DLD1 (cell line): ENCODE data around the gene IGSF9.

Experiments used
- in situ Hi-C: cut with HindIII; loops from 2 replicates; pipeline ENCODE4 v1.10.0; 2017; ENCODE audit warnings: low sequenced_read_pairs

Gene IGSF9

DNA sequence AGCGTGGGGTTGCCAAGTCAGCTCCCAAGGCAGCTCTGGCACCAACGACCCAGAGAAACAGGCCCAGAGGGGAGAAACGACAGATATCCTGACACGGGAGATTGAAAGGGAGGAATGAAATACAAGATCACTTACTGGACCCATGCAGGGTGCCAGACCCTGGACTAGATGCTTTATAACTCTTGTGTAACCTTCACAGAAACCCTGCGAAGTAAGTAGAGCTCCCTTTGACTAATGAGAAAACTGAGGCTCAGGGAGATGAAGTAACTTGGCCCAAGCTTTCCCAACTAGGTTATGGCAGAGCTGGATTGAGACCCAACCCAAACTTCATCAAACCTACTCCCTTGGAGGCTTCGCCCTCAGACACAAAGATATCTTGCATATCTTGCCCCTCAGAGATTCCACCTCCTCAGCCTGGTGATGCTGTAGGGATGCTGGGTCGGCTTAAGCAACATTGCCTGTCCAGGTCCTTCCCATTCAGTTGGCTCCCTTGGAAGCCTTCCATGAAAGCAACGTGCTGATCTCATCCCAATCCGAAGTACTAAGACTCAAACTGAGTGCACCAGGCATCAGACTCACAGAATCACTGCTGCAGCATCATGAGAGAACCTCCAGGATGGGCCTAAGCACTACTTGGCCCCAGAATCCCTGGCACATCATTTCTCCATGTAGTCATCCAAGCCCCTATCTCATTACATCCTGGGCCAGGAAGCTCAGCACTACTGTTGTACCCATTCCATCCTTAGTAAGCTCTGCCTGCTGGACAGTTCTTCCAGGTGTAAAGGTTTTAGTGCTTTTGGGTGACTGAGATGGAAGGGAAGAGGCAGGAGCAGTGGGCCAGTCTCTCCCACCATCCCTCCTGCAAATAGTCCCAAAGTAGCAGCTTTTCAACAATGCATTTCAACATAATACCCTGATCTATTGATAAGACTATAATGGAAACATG lies 1.1 kb upstream of the IGSF9 start:
- in situ Hi-C loops = no loop called here

DNA sequence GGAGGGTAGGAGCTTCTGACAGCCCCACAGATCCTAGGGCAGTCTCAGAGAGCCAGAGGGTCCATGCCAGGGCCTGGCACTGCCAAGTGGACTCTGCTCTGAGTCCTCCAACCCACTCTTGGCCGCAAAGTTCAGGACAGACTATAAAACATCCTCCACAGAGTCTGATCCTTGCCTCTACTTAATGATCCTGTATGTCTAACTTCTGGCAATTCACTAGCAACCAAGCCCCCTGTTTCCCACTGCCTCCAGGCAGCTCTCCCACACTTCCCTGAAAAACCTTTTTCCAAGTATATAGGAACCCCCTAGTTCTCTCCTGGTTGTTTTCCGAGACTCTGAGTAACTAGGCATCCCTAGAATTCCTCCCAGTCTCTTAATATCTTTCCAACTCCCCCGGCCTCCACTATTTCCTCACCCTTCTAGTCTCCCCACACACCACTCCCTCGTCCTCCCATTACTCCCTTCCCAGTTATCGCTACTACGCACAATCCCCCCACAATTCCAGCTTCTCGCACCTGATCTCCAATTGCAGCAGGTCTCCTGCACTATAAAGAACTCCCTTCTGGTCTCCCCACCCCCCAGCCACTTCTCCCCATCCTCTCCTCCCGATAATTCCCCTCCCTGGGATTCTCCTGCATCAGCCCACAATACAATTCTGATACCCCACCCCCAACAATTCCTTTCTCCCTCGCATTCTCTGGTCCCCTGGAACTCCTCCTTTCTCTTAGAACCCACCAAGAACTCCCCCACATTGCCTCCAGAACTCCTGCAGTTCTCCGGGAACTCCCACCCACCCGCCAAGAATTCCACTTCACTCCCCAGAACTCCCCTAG lies 574 bp downstream of the IGSF9 start:
- in situ Hi-C loops = no loop called here

DNA sequence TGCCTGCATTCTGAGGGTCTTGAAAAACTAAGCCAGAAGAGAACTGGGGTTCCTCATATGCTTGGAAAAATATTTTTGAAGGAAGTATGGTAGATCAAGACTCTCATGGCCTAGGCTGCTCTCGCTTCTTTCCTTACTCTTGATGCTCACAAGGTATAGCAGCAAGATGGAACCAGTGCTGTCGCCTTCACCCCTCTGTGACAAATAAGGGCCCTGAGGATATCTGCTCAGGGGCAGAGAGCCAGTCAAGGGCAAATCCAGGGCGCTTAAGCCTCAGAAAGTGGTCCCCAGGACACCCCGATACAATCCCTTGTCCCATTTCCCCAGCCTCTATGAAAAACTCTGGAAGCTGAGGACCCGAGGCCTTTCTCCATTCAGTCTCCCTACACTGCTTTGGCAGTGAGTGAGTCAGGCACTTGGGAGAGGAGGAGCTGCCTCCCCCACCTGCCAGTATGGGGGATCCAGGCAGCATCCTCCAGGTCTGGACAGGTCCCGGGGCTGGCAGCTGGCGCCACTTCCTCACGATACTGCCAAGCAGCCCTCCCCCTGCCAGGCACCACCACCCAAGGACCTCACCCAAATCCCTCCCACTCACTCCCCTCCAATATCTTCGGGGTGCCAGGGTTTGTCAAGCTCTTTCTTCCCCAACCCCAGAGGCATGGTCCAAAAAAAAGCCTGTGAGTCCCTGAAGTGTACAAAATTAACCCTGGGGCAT lies 1.3 kb downstream of the IGSF9 start:
- in situ Hi-C loops = no loop called here

DNA sequence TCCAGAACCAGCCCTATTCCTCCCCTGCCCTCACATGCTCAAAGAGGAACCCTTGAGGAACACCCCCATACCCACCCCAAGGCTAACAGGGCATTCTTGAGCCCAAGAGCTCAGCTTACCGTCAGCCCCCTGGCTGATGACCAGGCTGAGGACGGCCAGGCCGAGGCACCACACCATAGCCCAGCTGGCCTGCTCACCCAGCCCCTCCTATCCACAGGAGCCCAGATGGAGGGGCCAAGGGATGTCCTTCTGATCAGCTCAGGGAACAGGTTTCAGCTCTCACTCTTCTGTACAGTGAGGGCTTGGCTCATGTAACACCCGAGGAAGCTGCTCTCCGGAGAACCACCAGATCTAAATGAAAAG lies 2.2 kb downstream of the IGSF9 start:
- in situ Hi-C loops = no loop called here

DNA sequence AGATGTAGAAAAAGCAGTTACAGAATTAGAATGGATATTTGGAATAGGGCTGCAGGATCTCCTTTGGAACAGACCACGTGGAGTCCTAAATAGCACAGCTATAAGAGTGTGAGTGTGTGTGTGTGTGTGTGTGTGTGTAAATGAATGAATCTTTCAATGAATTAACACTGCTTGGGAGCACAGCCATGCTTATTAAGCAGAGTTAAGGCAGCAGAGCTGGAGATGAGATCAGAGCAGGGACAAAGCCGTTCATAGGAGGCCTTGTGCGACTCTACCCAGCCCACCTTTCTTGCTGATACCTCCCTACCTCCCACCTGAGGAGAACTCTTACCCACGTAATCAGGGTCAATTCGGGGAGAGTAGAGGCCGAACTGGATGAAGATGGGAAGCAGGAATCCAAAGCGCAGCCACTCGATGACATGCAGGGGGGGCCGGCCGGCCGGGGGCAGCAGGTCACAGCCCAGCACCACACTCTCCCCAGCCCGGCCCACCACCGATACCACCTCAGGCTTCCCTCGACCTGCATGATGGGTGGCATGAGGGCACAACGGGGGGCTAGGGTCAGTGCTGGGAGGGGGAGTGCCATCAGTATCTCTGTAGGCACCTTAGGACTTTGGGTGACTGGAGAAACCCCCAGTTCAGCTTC lies 2.7 kb downstream of the IGSF9 start:
- in situ Hi-C loops = no loop called here

DNA sequence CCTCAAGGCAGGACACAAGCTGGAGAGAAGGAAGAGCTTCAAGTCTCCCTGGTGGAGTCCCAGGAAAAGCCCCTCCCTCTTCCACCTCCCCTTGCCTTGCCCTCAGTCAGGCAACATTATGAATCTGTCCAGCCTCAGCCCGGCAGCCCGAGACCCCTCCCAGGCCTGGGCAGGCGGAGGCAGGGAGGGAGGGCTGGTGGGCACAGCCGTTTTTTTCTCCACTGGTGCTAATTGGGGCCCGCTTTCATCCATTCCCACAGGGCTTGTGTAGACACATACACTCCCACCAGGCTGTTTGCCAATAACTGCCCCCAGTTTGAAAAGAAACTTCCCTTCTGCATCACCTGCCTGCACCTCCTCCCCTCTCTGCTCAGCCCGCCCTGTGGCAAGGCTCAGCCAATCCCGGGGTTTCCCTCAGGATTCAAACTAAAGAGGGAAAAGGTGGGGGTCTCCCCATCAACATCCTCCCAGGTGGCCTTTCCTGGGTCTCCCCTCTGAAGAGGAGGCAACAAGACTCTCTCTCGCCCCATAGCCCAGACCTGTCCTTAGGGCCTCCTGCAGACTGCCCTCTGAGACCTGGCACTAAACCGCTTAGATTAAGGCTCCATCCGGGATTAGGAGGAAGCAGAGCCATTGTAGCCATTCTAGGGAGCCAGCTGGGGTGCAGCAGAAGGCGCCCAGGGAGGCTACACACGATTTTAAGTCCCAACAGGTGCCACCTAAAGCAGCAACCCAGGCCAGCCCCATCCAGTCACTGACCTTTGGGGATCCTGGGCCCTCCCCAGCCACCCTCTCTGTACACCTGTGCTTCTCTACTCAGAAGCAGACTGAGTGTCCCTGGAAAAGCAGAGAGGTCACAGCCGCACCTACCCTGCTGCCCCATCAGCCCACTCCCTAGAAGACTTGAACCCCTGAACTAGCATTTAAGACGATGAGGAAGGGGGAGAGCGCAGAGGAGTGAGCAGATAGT lies 3.5 kb downstream of the IGSF9 start:
- in situ Hi-C loops = no loop called here

DNA sequence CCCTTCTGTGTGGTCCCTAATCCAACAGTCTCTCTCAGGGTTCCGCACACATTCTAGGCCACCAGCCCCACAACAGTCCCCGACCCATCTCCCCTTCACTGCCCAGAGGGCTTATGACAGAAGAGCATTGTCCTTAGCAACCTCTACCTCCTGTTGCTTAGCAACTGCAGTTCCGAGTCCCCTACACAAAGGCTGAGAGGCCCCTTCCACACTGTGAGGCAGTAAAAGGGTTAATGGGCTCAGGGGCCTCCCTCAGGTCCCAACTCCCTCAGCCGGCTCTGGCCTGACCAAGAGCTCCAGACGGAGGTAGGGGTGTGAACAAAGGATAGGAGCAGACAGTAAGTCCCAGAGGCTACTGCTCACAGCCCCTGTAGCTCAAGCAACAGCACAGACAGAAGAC lies 4.3 kb downstream of the IGSF9 start:
- in situ Hi-C loops = no loop called here

DNA sequence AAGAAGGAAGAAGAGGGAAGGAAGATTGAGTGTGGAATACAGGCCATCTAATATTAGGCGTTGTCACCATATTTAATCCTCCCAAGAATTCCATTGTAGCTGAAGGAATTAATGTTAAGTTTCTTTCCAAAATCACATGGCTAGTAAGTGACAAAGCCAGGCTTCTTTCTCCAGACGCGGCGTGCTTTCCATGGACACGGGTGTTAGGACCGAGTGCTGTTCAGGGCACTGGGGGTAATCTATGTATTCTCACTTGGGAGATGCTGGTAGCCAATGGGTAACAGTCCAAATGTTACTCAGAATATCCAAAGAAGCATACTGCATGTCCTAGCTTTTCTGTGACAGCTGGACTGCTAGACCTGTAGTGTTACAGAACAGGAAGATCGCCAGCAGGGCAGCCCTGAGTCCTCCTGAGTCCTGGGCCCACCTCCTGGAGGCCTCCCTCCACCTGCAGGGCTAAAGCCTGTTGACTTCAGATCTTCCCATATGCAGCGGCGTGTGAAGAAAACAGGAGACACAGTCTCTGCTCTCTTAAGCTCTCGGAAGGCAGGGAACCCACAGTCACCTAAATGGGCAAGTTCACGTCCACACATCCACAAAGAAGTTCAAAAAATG lies 5.3 kb downstream of the IGSF9 start:
- in situ Hi-C loops = no loop called here

DNA sequence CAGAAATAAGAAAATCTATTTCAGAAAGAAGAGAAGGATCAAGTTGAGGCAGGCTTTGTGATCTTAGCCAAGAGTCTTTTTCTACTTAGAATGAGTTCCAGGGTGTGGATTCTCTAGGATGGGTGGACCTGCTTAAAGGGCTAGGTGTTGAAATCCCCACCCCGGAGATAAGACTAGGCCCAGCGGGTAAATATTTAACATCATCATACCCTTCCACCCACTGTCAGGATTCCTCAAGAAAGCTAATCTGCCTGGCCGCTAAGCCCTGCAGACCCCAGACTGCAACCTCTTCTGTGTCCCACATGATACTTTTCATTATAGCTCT lies 5.8 kb downstream of the IGSF9 start:
- in situ Hi-C loops = no loop called here

DNA sequence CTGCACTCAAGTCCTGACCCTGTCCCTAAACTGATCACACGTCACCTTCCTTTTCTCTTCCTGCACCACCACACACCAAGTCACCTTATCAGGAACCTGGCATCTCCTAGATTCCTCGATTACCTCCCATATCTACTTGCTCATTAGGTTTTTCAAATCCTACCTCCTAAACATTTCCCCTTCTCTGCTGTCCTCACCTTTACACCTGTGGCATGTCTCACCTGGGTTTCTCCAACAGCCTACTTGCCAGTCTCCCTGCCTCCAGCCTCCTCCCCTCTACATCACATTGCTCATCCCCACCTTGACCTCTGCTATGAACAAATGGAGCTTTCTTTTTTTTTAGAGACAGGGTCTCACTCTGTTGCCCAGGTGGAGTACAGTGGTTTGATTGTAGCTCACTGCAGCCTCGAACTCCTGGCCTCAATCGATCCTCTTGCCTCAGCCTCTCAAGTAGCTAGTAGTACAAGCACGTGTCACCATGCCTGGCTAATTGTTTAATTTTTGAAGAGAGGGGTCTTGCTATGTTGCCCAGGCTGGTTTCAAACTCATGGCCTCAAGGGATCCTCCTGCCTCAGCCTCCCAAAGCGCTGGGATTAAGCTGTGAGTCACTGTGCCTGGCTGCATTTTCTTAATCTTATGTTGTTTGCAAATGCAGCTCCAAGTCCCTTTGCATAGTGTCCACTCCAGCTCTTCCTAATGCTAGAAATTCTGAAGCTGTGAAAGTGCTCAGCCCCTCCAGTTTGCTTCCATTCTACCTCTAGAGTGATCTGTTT lies 6.3 kb downstream of the IGSF9 start:
- in situ Hi-C loops = no loop called here

DNA sequence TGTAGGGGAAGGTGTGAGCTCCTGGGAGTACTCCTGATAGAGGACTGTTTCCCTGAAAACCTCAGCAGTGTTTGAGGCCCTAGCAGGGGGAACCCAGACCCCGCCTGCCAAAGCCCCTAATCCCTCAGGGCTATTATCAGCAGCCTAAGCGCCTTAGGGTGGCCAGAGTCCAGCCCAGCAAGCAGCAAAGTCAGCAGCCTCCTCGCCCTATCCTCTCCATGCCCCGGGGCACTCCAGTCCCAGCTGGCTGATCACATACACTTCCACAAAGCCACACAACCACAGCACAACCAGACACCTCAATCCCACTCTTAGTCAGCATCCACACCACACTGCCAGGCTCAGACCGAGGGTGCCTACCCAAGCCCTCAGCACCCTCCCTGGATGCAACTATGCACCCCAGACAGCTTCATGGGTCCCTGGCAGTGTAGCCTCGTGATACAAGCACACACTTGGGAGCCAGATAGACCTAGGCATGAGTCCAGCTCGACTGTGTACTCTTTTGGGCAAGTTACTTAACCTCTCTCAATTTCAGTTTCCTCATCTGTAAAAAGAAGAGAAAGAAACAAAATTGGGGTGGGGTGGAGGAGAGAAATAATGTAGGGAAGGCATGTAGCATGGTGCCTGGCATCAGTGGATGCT lies 7.1 kb downstream of the IGSF9 start:
- in situ Hi-C loops = no loop called here

DNA sequence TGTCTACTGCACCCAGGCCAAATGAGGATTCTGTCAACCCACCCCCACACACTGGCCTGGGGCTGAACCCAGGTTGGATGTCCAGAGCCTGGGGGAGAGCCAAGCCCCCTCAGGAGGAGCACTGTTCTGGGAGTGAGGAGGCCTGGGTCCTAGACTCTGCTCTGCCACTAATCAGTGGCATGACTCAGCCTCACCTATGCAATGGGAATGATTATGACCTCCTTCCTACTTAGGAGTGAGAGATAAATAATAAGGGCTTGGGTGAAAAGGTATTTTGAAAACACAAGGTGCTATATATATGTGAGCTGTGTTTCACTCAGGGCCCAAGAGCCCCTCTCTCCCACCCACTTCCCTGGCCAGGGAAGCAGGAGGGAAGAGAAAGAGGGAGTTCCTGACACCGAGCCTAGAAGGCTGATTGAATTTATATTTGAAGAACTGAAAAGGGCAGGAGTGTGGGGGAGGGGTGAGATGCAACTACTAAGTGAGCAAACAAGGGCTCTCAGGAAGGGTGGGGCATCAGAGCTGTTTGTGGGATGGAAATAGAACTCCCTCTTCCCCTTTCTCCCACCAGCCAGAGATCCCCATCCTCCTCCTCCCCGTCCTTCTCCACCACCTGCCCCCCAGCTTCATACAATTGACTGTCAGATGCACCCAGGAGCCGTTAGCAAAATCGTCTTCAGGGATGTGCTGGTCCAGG lies 8.2 kb downstream of the IGSF9 start:
- in situ Hi-C loops = no loop called here

DNA sequence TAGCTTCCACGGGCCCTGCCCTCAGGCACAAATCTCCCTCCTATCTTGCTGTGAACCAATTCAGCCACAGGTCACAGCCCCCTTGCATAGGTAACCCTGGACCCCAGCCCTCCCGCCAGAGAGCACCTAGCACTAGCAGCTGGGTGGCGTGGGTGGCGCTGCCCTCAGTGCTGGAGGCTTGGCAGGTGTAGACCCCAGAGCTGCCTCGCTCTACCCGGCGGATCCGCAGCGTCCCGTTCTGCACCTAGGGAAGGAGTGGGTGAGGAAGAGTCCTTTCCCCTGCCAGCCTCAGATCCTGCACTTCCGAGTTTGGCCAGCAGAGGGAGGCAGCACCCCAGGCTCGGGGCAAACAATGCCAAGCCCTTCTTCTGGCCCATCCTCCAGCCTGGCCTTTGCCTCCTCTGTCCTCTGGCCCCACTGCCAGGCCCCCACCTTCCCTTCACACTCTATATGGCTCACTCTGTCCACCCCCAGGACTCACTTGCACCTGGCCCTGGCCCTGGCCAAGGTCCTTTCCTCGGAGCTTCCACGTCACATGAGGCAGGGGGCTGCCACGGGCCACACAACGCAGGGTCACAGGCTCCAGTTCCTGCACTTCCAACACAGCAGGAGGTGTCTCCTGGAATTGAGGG lies 9.0 kb downstream of the IGSF9 start:
- in situ Hi-C loops = no loop called here

DNA sequence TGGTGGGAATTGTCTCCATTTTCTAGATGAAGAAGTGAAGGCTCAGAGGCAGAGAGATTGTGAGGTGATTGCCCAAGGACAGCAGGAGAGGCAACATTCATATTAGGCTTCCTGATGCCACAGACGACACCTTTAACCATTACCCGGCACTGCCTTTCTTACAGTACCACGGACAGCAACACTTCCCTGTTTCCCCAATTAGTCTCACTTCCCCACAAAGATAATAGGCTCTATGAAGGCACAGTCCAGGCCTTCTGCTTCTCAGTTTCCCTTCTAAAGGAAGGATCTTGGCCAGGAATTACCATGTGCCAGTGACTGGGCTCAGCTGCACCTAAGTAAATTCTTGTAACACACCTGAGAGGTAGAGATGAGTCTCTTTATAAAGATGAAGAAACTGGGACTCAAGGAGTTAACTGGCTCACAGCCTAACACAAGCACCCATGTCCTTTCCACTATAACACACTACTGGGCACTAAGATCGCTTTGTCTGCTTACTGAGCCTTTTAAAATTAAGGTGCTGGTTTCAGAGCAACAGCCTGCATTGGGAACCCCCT lies 9.6 kb downstream of the IGSF9 start:
- in situ Hi-C loops = no loop called here

DNA sequence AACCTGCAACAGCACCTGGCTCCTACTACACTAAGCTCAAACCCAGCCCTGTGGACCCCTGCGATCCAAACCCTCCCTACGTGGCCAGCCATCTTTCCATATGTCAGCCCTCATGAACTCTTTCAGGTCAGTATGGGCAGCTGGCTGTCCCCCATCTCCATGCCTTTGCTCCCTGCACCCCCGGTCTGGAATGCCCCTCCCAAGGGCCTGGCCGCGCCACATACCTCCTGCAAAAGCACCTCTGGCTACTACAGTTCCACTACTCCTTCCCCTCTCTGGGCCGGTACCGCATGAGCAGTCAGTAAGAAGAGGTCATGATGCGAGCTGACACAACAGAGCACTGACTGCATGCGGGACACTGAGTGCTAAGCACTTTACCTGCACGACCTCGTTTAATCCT lies 10.1 kb downstream of the IGSF9 start:
- in situ Hi-C loops = no loop called here

DNA sequence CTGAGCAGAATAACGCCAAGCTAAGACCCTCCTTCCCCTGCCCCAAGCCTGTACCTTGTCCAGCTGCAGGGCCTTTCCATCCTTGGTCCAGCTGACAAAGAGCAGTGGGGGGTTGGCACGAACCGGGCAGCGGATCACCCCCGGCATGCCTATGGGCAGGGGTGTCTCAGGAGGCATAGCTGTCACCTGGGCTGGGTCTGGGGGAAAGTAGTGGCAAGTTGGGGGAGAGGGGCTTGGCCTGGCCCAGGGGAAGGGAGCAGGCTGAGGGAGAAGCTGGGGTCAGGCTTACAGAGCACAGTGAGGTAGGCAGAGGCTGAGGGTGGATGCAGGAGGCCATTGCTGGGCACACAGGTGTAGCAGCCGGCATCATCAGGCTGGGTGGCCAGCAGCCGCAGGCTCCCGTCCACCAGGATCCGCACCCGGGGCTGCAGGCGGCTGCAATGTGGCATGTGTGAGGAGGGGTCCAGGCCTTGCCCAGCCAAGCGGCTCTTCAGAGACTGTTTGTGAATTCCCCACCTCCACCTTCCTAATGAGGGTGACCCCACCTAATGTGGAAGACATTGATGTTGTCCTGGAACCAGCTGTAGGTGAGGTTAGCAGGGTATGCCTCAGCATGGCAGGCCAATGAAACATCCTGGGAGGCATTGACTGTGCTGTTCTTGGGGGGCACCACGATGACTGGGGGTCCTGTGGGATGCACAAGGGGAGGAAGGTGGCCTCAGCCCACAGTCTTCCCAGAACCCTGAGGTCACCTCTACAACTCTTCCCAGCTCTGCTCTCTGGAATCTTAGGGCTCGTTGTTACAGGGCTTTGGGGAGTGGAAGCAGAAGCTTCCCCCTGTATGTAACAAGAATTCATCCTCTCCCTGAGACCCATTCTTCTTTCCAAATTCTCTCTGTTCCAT lies 11.0 kb downstream of the IGSF9 start:
- in situ Hi-C loops = no loop called here
